ENCODE data around the gene CDH24. TPM values are rescaled to one million over a fixed set of nuclear protein-coding genes. Genes with fewer than 3 reads are reported as not detected.

CDH24 gene
- total and polyA plus RNA-seq, 2 of the 13 experiments (the other 11 are each of a cell fraction or from before 2014, with no cell fraction given): 0.69 to 0.99 TPM

DNA sequence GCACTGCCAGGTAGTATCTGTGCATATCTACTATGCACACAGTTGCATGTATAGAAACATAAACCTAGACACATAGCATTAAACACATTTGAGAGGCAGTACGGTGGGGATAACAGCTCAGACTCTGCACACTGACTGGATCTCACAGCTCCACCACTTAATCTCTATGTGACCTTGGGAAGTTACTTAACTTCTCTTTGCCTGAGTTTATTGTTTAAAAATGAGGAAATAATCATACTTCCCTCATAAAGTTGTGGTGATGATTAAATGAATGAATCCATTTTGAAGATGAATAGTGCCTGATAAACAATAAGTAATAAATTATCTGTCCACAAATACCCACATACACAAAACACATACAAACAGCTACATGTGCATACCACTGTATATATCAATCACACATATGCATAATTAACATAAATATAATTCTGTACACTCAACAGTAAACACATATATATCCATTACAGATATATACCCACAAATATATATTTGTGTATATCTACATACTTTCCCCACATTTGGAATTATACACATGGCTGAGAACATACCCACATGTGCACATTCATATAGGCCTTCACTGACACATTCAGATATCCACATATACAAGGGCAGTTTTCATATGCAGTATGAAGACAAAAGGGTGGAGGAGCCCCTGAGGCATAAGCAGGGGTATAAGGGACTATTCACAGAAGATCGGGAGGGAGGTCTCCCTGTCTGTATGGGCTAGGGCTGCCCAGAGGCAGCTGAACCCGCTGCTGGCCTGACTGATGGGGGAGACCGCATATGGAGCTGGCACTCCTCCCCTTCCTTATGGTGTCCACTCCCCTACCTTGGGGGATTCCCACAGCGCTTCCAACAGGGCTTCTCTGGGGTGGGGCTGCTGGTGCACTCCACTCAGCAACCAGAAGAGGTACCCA, 5.9 kb downstream of the CDH24 start:
- in situ Hi-C loops (cut with HindIII; ENCODE audit: extremely low pct_ligation_motif_present, low pct_unique_long_range_greater_than_20kb) (loop anchor here (5.0 kb wide), 2 partner anchors 64 to 494 kb away; no protein-coding TSS in a partner anchor), intact Hi-C loops (cut with micrococcal nuclease; ENCODE audit: unreplicated experiment) (loop anchor here (1.0 kb wide), 2 partner anchors 57 to 65 kb away; no protein-coding TSS in a partner anchor)
- Histone ChIP-seq H3K9me3 (ENCODE audit: low read length) (no peaks in the 10 kb centered on the region), H3K79me2 (ENCODE audit: insufficient read depth, low read length) (no peaks in the 10 kb centered on the region), H4K20me1 (ENCODE audit: insufficient read depth, low read length) (no peaks in the 10 kb centered on the region), H3K9ac (ENCODE audit: insufficient read depth, low read depth, low read length) (no peak overlapping the region), H2AFZ (ENCODE audit: low read length) (no peak overlapping the region), H3K4me2 (ENCODE audit: low read depth, low read length) (no peak overlapping the region), H3K4me1 (ENCODE audit: insufficient read depth, low read length) (peaks cover 18% of the 10 kb centered on the region), H3K27ac (ENCODE audit: extremely low read length, insufficient read depth, low read length) (no peak overlapping the region), H3K4me3 (replicated peaks in 1 of 3; ENCODE audit: insufficient read depth in 1 of 3, low read depth in 2 of 3, low read length in 3 of 3) (no peak overlapping the region), H3K36me3 (replicated peaks in 1 of 2; ENCODE audit: control insufficient read depth in 1 of 2, insufficient read depth in 2 of 2, low read length in 2 of 2) (no peaks in the 10 kb centered on the region), H3K27me3 (ENCODE audit: control insufficient read depth in 1 of 2, insufficient read depth in 2 of 2, low read length in 2 of 2) (no peaks in the 10 kb centered on the region)
- TF ChIP-seq, protein P1, sequence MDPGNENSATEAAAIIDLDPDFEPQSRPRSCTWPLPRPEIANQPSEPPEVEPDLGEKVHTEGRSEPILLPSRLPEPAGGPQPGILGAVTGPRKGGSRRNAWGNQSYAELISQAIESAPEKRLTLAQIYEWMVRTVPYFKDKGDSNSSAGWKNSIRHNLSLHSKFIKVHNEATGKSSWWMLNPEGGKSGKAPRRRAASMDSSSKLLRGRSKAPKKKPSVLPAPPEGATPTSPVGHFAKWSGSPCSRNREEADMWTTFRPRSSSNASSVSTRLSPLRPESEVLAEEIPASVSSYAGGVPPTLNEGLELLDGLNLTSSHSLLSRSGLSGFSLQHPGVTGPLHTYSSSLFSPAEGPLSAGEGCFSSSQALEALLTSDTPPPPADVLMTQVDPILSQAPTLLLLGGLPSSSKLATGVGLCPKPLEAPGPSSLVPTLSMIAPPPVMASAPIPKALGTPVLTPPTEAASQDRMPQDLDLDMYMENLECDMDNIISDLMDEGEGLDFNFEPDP (CRISPR knock-in tag; conservative IDR thresholded peaks at IDR 0.05): 0 out of 2 replicates have a peak, but pooled peaks have one; percentile 74
- TF ChIP-seq NONO (IDR thresholded peaks at IDR 0.05): no peak
- peak; percentile 8; the same call in 1 of the 2 replicates for TF ChIP-seq NONO (CRISPR knock-in tag; conservative IDR thresholded peaks at IDR 0.05)
- TF ChIP-seq ZGPAT (CRISPR knock-in tag; IDR thresholded peaks at IDR 0.05): no peak
- TF ChIP-seq NFIB (CRISPR knock-in tag; IDR thresholded peaks at IDR 0.05; ENCODE audit: borderline replicate concordance): 0 out of 2 replicates have a peak, but pooled peaks have one; percentile 32
- TF ChIP-seq, protein P2, sequence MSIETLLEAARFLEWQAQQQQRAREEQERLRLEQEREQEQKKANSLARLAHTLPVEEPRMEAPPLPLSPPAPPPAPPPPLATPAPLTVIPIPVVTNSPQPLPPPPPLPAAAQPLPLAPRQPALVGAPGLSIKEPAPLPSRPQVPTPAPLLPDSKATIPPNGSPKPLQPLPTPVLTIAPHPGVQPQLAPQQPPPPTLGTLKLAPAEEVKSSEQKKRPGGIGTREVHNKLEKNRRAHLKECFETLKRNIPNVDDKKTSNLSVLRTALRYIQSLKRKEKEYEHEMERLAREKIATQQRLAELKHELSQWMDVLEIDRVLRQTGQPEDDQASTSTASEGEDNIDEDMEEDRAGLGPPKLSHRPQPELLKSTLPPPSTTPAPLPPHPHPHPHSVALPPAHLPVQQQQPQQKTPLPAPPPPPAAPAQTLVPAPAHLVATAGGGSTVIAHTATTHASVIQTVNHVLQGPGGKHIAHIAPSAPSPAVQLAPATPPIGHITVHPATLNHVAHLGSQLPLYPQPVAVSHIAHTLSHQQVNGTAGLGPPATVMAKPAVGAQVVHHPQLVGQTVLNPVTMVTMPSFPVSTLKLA (IDR thresholded peaks at IDR 0.05): peak; percentile 92
- no peak for TF ChIP-seq FOXM1 (CRISPR knock-in tag; IDR thresholded peaks at IDR 0.05)
- TF ChIP-seq ZNF10 (CRISPR knock-in tag; IDR thresholded peaks at IDR 0.05; ENCODE audit: borderline replicate concordance, low read depth): 0 out of 2 replicates have a peak, but pooled peaks have one; percentile 0
- ChIA-PET CTCF (ENCODE audit: low intra/inter-chr PET ratio, low total read pairs) (interaction anchor here (2.5 to 8.5 kb wide), 2 partner anchors 57 to 65 kb away, joined by 27 to 77 read pairs; no protein-coding TSS in a partner anchor), POLR2A (interaction anchor here (0.8 to 2.1 kb wide), 11 partner anchors 18 to 122 kb away, joined by 3 to 12 read pairs (median 6); partner anchors contain the start of genes ACIN1, AJUBA, PRMT5 and PSMB5)
- no peak for FAIRE-seq
- WGBS (ENCODE audit: low lambda C conversion rate): 47% methylated on average over 5 of the region's 5 CpGs
- BruUV-seq (replicated peaks): no TSS peak
- DNase-seq (ENCODE audit: low spot score): no peak
- no peak for ATAC-seq
